AML-193 (cell line): ENCODE results near the gene AFF3.

Experiments used
- DNase-seq, 2 experiments: peaks; one replicate each; lab custom pipeline; 2025; lab: John Stamatoyannopoulos, UW

Gene AFF3

DNA sequence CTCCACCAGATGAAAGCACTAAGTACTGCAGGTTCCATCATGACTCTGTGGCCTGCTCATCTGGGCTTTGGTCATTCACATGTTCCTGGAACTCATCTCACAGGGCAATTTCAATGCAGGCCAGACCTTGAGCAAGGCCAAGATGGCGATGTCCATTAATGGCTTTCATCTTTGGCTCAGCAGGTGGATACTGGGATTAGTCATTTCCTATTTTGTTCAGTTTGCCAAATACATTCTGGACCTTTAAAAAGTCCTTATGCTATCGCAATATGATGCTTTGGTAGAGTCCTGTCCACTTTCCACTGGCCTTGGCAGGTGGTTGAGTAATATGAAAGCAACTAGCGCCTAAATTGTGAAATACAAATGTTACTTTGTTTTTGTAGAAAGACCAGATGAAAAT is 482.5 kb downstream of the AFF3 start:
- no peak for DNase-seq

DNA sequence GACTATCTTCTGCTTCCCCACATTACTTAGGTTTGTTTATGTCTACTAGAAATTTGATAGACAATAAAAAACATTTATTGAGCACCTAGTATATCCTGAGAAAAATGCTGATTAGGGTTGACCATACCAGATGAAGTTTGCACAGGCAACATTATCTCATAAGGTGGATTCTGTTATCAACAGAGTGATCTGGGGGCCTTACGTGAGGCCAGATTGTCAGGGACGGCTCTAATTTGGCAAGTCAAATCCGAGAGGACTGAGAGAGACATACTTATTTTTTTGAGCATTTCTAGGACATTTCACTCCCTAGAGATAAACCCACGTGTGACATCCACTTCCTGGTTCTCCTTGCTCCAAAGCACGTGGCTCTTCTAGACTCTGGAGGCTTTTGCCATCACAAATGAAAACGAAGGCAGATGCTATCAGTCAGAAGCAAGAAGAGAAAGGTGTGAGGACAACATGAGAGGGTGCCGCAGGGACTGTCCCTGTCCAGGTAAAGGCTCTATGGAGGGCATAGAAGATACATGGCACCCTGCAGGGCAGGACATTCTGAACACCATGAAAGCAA is 484.6 kb downstream of the AFF3 start:
- DNase-seq, result no peak

GRCh38 chr2:99656994-99657393 is 485.4 kb downstream of the AFF3 start:
- DNase-seq, result no peak

DNA sequence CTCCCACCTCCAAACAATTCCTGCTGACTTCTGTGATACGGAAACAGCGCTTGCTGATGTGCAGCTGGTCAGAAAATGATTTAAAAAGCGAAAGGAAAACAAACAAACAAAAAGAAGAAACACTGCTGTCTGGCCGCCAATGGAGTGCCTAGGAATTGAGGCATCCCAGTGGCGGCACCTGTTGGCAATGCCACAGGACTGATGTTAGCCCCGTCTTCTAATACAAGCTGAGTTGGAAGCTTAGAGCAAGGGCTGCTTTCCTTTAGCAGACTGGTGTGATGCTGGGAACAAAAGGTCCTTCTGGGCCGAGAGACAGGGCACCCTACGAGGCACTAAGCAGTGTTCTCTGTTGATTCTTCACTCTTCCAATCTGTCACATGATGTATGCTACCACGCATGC is 489.0 kb downstream of the AFF3 start:
- DNase-seq, result no peak

DNA sequence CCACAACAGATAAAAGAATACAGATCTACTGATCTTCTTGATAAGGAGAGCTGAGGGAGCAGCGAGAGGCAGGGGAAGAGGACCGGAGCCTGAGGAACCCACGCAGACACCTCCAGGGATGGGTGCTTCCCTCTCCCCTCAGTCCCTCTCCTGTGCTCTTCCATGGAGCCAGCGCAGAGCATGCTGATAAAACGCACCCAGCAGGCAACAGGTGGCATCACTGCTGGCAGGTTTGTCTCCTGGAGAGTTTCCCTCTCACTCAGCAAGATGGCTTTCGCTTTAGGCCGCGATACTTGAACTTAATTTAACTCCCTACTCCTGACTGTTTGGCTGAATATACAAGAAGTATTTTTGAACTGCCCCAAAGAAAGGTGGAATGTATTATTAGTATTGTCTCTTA is 489.5 kb downstream of the AFF3 start:
- no peak for DNase-seq

DNA sequence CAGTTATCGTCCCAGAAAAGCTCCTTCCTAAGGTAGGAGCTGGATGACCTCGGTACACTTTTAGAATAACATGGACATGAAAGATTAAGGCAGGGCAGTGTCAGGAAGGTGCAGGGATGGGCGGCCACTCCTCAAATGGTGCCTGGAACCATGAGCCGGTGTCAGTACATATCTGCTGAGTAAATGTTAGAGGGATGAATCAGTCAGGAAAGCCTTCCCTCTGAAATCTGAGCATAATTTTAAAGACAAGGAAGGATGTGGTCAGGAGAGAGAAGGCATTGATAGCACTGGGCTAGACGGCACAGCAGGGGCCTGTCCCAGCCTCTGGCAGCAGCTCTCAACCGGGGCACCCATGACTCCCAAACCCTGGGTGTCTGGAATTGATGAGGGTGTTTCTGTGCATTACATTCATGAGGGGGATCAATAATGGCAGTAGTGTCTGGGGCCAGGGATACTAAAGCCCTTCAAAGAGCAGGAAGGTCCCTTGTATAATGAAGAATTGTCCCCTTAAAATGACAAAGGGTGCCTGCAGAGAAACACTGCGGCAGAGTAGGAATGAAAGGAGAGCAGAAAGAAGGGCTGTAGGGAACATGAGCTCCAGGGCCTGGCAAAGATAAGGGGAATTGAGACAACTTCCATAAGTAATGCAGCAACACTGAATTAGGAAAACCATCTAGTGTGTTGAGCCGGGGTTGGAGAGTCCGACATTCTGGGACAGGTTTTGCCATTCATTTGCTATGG is 490.3 kb downstream of the AFF3 start:
- DNase-seq, result no peak

GRCh38 chr2:99648906-99649789 is 493.2 kb downstream of the AFF3 start:
- no peak for DNase-seq

- DNase-seq, result no peak
These were observed 494.1 kb downstream of the AFF3 start for GRCh38 chr2:99648178-99648844.

DNA sequence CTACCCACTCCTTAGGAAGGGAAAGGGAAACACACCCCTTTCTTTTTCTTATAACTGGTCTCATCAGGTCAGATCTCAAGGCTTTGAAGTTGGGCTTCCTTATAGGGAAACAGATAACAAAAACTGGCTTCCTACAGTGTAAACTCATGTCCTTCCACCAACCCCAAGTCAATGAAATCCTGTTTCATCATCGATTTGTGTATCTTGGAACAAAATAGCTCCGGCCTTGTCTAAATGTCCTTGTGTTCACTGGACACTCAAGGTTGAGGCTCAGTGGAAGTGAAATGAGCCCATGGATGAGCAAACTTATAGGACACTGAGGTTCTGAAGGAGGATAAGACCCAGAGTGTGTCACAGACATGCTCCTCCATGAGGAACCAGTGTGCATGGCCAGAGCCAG is 496.4 kb downstream of the AFF3 start:
- DNase-seq, result no peak

DNA sequence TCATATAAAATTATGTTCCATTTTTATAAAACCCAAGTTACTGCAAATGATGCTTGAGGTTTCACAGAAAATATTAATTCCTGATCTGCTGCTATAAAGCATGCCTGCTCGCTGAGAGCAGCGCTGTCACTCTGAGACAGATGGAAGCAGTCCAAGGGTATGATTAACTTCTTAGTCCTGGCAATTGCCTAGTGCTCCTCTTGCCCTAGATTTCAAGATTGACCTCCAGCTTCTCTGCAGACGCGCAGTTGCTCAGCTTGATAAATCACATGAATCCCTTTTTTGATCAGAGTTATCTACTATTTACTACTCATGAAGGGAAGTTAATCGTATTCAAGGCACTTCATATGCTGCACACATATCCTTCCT is 498.0 kb downstream of the AFF3 start:
- DNase-seq, result no peak

- DNase-seq, result no peak
These were observed 498.5 kb downstream of the AFF3 start for GRCh38 chr2:99643787-99644418.

GRCh38 chr2:99641999-99642398 is 500.4 kb downstream of the AFF3 start:
- no peak for DNase-seq

DNA sequence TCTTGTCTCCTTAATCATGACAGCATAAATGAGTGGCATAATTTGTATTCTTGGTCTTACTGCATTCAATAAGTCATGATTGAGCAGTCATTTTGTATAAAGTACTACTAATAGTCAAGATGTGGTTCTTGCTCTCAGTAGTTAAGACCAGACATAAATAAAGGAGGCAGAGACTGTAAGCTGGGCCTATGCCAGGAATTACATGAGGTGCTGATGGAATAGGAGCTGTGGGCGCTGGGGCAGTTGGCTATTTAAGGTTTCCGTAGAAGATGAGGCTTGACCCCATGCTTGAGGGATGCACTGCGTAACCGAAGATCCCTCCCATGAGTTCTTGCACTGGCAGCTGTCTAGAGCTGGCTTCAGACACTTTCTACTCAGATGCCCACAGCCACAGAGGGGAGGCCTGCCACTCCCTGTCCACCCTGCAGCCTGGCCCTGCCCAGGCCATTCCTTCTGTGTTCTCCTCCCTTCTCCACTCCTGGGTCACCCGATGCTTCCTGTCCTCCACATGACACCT is 501.7 kb downstream of the AFF3 start:
- no peak for DNase-seq

- DNase-seq, result no peak
These were observed 503.6 kb downstream of the AFF3 start for GRCh38 chr2:99638791-99639190.

GRCh38 chr2:99637159-99637697 is 505.2 kb downstream of the AFF3 start:
- DNase-seq, result no peak

- no peak for DNase-seq
These were observed 506.0 kb downstream of the AFF3 start for GRCh38 chr2:99636144-99637034.

GRCh38 chr2:99635710-99636109 is 506.7 kb downstream of the AFF3 start:
- DNase-seq, result no peak

GRCh38 chr2:99634234-99634633 is 508.2 kb downstream of the AFF3 start:
- DNase-seq, result no peak

DNA sequence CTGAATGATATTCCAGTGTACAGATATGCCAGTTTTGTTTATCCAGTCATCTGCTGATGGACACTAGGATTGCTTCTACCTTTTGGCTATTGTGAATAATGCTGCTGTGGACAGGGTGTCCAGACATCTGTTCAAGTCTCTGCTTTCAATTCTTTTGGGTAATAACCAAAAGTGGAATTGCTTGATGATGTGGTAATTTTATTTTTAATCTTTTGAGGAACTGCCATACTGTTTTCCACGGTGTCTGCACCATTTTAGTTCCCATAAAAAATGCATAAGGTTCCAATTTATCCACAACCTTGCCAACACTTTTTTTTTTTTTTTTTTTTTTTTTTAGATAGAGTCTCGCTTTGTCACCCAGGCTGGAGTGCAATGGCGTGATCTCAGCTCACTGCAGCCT is 510.7 kb downstream of the AFF3 start:
- no peak for DNase-seq

- no peak for DNase-seq
These were observed 513.1 kb downstream of the AFF3 start for GRCh38 chr2:99629320-99629719.

- DNase-seq, result no peak
These were observed 516.2 kb downstream of the AFF3 start for GRCh38 chr2:99626158-99626557.
